GM12872 (cell line): ENCODE measurements around the gene DENND1A.

Experiments
- CTCF ChIP-seq: IDR thresholded peaks from 3 replicates; pipeline ENCODE4 v1.5.1; 2011; ENCODE audit warnings: low read depth, mild to moderate bottlenecking, low read length, moderate library complexity; ENCODE audit not compliant: insufficient read depth

The DENND1A gene

GRCh38 chr9:123373447-123373923 lies 556.4 kb downstream of the DENND1A start:
- TF ChIP-seq CTCF = no peak

- no peak for TF ChIP-seq CTCF
These were observed 557.0 kb downstream of the DENND1A start for GRCh38 chr9:123372766-123373446.

GRCh38 chr9:123371805-123372590 lies 557.9 kb downstream of the DENND1A start:
- TF ChIP-seq CTCF = no peak

GRCh38 chr9:123371228-123371584 lies 558.7 kb downstream of the DENND1A start:
- TF ChIP-seq CTCF = no peak

GRCh38 chr9:123370526-123371227 lies 559.2 kb downstream of the DENND1A start:
- TF ChIP-seq CTCF = no peak

GRCh38 chr9:123370108-123370507 lies 559.8 kb downstream of the DENND1A start:
- no peak for TF ChIP-seq CTCF

- TF ChIP-seq CTCF = no peak
These were observed 560.6 kb downstream of the DENND1A start for GRCh38 chr9:123369296-123369695.
